ENCODE results near the gene C1GALT1.
"Not testable (repeated sequence)": the region's sequence is repeated elsewhere in the genome, so short reads cannot be mapped to it uniquely, and the experiment has no call there.

Gene C1GALT1

DNA sequence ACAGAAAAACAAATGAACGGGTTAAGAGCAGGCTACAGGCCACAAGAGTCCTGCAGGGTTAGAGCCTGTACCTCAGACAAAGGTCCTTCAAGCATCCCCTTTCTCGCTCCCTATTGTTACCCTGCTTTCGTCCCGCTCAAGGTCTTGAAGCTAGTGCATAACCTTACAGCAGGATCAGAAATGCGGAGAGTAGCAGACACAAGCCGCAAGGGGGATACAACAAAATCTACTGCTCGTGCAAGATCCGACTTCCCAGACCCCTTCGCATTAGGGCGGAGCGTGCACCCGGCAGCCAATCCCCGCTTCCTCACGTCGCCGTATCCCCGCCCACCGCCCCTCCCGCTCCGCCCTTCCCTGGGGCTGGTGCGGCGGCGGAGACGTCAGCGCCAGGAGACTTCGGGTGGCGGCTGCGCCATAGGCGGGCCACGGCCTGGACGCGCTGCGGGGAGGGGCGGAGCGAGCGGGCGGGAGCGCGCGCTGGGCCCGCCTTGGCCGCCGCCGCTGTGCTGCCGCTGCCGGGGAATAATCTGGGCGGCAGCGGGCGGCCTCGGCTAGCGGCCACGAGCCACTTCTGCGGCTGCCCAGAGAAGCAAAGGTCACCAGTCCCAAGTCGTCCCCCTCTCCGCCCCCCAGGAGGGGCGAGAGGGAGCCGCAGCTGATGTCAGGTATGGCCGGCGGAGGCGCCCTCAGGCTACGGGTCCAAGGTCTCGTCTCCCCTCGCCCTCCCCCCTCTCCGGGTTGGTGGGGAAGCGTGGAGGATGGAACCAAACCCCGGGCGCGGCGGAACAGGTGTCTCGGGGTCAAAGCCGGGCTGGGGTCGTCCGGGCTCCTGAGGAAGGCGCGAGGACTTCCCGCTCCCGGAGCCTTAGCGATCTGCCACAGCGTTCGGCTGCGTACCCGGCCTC, at the start of gene C1GALT1:
Gene C1GALT1 (plus strand): TSS at position 389 of the 905 bp plus-strand sequence. CDS start 51,776 bp downstream, outside the sequence.
- DNase-seq (ENCODE audit: low spot score), result peak; percentile 99

DNA sequence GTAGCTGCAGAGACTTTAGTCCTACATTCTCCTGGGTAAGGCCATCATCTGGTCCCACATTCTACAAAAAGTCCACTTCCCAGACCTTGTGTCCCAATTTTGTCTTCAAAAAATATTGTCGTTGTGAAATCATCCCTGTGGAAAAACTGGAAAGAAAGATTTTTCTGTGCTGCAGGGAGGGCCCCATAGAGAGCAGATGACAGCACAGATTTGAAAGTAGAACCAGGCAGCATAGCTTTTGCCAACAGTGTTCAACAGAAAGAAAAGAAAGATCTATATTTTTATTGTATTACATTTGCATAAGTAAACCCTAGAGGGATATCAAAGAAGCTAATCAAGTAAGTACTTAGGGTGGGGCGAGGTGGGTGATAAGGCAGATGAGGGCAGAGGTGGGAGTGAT, 48.3 kb upstream of the C1GALT1 start:
- DNase-seq (ENCODE audit: low spot score), result no peak

DNA sequence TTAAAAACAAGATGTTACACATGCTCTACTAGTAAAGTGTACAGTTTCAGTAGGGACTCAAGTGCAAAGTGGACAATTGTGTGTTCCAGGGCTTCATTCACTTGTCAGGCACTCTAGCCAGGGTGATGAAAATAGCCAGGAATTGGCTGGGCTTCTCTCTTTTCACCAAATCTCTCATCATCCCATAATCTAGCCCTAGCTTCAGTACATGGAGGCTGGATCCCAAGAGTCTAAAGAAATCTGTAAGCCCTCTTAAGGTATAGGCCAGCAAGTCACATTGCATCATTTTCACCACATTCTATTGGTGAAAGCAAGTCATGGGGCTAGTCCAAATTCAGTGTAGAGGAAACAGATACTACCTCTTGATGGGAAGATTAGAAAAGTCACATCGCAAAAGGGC, 47.3 kb upstream of the C1GALT1 start:
- no peak for DNase-seq (ENCODE audit: low spot score)

DNA sequence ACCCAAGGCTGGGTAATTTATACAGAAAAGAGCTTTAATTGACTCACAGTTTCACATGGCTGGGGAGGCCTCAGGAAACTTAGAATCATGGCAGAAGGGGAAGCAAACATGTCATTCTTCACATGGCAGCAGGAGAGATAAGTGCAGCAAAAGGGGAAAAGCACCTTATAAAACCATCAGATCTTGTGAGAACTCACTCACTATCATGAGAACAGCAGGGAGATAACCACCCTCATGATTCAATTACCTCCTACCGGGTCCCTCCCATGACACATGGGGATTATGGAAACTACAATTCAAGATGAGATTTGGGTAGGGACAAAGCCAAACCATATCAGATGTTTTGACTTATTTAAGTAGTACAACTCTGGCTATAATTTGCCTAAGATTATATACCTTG, 46.4 kb upstream of the C1GALT1 start:
- DNase-seq (ENCODE audit: low spot score), result not testable (repeated sequence)

DNA sequence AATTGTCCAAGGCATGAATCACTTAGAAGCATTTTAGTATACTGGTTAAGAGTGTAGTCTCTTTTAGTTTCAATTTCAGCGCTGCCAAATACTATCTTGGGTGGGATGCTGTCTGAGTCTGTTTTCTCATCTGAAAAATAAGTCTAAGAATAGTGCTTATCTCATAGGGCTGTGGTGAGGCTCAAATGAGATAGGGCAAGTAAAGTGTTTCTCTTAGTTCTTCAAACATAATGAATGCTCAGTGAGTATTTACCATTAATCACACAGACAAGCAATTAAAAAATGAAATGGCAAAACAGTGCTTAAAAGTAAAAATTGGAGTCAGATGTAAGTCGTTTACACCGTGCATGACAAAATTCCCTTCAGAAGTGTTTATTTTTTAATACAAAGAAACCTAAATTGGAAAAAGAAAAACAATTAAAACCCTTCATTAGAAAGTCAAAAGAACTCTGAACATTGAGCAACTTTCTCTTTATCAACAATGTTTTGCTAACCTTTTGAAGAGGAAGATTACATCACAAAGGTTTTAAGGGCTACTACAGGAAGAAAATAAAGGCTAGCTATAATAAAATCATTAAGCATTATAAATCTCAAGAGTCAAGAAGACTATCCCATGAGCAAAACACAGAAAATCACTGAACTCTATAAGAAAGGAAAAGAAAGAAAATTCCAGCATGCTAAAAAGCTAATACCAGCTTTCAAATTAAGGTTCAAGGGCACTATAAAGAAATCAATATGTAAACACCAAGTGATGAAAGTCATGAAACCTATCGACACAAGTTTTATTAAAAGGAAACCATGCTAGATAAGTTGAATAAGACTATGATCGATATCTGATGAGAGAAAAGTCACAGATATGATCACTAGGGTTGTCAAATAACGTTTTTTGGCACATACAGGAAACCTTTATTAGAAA, 45.6 kb upstream of the C1GALT1 start:
- DNase-seq (ENCODE audit: low spot score), result no peak

DNA sequence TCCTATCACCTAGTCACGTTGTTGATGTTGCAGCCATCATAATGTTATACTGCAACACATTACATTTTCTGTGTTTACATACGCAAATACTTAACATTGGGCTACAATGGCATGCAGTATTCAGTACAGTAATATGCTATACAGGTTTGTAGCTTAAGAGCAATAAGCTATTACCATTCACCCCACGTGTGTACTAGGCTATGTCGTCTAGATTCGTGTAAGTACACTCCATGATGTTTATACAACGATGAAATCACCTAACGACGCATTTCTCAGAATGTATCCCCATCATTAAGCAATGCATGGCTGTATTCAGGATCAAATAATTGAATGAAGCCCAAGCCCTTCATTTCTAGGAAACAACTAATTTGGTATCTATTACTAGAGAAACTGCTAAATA, 43.4 kb upstream of the C1GALT1 start:
- no peak for DNase-seq (ENCODE audit: low spot score)

DNA sequence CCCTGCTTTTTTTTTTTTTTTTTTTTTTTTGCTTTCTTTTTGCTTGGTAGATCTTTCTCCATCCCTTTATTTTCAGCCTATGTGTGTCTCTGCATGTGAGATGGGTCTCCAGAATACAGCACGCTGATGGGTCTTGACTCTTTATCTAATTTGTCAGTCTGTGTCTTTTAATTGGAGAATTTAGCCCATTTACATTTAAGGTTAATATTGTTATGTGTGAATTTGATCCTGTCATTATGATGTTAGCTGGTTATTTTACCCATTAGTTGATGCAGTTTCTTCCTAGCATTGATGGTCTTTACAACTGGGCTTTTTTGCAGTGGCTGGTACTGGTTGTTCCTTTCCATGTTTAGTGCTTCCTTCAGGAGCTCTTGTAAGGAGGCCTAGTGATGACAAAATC, 38.9 kb upstream of the C1GALT1 start:
- DNase-seq (ENCODE audit: low spot score), result not testable (repeated sequence)

DNA sequence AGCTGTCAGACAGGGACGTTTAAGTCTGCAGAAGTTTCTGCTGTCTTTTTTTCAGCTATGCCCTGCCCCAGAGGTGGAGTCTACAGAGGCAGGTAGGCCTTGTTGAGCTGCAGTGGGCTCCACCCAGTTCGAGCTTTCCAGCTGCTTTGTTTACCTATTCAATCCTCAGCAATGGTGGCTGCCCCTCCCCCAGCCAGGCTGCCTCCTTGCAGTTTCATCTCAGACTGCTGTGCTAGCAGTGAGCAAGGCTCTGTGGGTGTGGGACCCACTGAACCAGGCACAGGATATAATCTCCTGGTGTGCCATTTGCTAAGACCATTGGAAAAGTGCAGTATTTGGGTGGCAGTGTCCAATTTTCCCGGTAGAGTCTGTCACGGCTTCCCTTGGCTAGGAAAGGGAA, 37.2 kb upstream of the C1GALT1 start:
- not testable (repeated sequence) for DNase-seq (ENCODE audit: low spot score)

DNA sequence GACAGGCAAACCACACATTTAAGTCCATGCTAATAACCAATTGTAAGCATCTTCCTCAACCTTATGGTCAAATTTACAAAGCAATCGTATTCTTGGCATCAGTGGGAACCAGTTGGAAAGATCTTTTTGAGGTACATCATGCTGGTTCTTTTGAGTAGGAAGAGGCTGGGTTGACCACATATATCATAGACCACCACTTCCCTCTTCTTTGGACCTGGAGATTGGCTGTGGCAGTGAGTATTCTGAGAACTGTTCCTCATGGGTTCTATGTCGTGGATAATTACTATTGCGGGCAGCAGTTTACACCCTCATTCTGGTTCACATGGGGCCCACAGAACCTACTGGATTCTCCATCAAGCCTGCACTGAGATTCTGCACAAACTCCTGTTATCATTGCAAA, 35.5 kb upstream of the C1GALT1 start:
- no peak for DNase-seq (ENCODE audit: low spot score)

DNA sequence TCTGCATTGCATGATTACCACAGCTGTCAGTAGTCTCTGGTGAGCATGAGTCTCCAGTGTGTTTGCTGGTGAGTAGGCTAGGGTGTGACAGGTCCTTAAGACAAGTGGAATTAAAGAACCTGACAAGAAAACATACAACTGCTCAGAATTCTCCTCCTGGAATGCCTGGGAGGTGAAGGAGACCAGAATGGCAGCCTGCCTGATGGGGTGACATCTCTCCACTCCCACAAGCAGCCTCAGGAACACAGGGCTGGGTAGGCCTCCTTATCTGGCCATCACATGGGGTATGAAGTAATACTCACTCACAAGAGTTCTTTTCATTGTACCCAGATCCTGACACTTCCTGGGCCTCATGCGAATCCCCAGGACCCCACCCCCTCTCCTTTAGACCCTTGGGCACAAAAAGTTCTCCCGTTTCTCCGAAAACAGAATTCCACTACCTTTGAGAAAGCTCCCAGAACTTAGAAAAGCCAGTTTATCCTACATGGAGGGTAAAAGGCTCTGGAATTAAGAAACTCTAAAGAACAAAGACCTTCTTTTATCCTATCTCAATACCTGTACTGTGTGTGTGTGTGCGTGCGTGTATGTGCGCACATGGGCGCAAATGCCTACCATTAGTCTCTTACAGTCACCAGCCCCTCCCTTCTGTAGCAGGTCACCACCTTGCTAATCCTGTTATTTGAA, 33.4 kb upstream of the C1GALT1 start:
- no peak for DNase-seq (ENCODE audit: low spot score)

DNA sequence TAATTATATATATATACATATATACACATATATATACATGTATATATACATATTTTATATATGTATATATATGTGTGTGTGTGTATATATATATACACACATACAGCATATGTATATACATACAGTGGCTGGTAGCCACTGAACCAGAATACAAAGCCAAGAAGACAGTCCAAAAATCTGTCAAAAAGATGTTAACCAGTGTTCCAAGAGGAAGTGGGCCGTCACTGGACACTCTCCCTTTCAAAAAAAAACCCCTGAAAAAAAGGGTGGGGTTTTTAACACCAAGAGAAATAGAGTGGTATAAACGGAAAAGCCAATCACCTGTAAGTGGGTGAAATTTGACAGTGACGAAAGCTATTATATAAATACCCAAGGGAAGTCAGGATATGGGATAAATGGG, 31.1 kb upstream of the C1GALT1 start:
- DNase-seq (ENCODE audit: low spot score), result no peak

DNA sequence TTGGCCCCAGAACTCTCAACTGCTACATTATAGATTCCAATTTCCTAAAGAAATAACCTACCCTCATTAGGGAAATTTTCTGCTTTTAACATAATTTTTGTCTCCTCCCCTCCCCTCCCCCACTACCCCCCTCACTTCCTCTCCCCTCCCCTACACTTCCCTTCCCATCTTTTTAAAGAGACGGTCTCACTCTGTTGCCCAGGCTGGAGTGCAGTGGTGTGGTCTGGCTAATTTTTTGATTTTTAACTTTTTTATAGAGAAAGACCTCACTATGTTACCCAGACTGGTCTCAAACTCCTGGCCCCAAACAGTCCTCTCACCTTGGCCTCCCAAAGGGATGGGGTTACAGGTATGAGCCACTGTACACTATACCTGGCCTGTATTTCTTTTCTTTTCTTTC, 30.5 kb upstream of the C1GALT1 start:
- DNase-seq (ENCODE audit: low spot score), result no peak

DNA sequence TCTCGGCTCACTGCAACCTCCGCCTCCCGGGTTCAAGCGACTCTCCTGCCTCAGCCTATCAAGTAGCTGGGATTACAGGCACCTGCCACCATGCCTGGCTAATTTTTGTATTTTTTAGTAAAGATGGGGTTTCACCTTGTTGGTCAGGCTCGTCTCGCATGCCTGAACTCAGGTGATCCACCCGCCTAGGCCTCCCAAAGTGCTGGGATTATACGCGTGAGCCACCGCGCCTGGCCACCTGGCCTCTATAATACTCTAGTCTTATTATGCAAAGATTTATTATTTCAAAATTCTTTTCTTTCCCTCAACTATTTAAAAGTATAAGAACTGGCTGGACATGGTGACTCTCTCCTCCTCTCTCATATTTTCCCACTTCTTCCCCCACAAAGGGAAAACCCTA, 30.0 kb upstream of the C1GALT1 start:
- DNase-seq (ENCODE audit: low spot score), result no peak

DNA sequence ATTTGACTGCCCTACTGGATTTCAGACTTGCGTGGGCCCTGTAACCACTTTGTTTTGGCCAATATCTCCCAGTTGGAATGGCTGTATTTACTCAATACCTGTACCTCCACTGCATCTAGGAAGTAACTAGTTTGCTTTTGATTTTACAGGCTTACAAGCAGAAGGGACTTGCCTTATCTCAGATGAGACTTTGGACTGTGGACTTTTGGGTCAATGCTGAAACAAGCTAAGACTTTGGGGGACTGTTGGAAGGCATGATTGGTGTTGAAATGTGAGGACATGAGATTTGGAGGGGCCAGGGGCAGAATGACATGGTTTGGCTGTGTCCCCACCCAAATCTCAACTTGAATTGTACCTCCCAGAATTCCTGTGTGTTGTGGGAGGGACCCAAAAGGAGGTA, 28.0 kb upstream of the C1GALT1 start:
- not testable (repeated sequence) for DNase-seq (ENCODE audit: low spot score)

DNA sequence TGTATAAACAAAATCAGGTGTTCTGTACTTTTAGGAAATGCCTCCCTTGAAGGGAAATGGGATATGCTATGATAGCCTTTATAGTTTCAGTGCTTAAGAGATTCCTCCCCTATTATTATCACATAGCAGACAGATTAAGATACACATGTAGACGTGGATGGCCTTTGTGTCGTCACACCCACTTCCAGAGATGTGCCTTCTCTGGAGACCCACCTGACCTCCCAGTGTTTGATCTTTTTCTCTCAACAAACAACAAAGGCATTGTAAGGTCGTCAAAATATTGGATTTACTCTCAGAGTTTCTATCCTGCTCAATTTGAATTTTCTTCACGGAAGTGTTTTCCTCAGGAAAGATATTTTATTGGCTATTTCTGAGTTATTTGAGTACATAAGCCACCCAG, 25.7 kb upstream of the C1GALT1 start:
- no peak for DNase-seq (ENCODE audit: low spot score)

DNA sequence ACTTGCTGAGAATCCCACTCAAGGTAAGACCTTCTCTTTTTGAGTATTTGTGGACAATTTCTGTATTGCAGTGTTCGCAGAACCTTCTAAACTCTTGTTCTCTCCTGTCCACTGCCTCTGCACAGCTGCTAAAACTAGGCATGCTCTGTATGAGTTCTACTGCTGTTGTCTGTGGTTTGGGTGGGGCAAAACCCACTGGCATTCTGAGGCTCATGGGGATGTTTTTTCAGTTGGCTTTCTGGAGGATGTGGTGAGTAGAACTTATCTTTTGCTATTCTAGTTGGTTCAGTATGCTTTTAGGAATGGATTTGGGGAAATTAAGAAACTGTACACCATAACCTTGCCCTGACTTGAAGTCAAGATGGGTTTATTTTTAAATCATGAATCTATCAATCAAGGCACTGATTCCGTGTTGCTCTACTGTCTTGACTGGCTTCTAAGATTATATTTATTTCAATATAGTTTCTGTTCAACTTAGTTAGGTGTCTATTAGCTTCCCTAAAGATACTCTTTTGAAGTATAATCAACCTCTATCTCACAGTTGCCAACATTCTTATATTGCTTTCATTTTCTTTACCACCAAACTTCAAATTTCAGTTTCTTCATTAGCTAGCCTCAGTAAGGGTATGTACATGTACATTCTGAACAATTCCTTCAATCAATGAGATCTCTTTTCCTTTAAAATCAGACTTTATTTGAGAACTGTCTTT, 25.0 kb upstream of the C1GALT1 start:
- peak; percentile 83 for DNase-seq (ENCODE audit: low spot score)

DNA sequence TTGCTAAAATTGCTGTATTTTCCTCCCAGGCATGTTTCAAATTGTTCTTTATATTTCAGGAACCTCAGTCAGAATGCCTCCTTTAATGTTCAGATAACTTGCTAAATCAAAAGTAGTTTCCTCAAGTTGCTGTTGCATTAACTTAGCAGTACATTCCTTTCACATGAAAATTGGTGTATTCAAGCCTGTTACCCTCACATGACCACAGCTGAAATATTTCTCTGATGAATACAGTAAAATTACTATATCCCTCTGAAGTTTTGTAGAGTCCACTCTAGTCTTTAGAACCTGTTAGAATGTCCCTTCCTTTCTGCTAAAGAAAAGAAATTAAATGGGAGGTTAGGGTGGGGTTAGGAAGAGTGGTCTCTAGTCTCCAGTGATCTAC, 24.5 kb upstream of the C1GALT1 start:
- peak; percentile 45 for DNase-seq (ENCODE audit: low spot score)

DNA sequence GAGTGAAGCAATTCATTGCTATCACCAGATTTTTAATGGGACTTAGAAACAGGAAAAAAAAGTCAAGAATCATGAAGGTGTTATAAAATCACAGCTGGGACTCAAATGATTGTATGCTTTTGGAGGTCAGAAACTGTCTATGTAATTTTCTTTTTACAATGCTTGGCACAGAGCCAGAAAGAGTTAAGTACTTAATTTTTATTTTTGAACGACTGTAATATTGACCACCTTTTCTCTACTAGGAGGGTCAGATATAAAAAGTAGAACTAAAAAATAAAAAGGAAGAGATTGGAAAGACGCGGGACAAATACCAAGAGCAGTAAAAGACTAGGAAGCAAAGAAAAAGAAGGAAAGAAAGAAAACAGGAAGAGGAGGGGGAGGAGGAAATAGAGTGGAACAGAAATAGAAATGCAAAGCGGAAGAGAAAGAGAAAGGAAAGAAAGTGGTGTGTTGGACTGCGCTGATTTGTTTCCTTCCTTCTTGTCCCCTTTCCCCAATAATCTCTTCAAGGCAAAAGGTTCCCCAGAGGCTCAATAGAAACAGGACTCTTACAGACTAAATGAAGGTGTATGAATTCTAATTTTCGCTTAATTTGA, 23.2 kb upstream of the C1GALT1 start:
- peak; percentile 80 for DNase-seq (ENCODE audit: low spot score)

DNA sequence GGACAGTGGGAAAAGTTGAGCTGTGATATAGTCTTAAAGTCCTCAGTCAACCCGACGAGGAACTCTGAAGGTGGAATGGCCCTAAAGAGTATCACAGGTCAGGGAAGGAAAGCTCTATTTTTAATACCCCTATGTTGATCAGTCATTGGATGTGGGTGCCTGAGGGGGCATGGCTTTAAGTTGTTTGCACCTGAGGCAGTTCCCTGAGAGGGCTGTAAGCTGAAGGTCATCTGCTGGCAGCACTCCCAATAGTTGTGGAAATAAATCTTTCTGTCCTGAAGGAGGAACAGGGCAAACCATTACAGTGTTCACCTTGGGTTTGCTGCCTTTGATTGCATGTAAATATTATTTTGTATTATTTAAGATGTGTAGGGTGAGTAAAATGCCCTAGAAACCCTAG, 17.8 kb upstream of the C1GALT1 start:
- no peak for DNase-seq (ENCODE audit: low spot score)

DNA sequence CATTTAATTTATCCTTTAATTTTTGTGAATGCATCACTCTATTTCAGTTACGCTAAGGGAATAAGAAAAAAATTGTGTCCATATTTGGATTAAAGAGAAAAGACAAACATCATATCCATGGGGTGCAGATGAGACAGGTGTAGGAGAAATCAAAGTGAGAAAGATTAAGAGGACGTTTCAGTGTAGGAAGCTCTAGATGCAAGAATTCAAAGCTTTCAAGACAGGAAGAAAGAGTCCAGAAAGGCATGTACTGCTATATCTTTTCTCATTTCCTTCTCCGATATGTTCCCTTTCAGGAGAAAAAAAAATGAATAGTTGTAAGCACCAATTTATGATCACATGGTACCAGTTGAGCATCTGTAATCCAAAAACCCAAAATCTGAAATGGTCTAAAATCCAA, 17.0 kb upstream of the C1GALT1 start:
- DNase-seq (ENCODE audit: low spot score), result no peak

DNA sequence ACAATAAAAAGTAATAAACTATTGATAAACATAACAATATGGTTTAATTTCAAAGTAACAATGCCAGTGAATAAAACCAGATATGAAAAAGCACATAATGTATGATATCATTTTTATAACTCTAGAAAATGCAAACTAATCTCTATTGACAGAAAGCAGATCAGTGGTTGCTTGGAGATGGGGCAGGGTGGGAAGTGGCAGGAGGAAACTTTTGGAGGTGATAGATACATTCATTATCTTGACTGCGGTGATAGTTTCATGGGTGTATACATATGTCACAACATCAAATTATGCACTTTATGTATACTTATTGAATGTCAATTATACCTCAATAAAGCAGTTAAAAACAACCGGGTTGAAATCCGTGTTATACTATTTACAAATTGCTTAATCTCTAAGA, 16.0 kb upstream of the C1GALT1 start:
- no peak for DNase-seq (ENCODE audit: low spot score)

All from NAMALWA (cell line).